Epidermal melanocyte (primary cell): ENCODE results near the gene SEC14L2.
"Not testable (repeated sequence)": the region's sequence is repeated elsewhere in the genome, so short reads cannot be mapped to it uniquely, and the experiment has no call there.

Source experiments
- DNase-seq: peaks from one replicate; pipeline ENCODE4 v3.0.0; 2011; ENCODE audit warnings: low spot score; ENCODE audit not compliant: insufficient read length

The SEC14L2 gene

DNA sequence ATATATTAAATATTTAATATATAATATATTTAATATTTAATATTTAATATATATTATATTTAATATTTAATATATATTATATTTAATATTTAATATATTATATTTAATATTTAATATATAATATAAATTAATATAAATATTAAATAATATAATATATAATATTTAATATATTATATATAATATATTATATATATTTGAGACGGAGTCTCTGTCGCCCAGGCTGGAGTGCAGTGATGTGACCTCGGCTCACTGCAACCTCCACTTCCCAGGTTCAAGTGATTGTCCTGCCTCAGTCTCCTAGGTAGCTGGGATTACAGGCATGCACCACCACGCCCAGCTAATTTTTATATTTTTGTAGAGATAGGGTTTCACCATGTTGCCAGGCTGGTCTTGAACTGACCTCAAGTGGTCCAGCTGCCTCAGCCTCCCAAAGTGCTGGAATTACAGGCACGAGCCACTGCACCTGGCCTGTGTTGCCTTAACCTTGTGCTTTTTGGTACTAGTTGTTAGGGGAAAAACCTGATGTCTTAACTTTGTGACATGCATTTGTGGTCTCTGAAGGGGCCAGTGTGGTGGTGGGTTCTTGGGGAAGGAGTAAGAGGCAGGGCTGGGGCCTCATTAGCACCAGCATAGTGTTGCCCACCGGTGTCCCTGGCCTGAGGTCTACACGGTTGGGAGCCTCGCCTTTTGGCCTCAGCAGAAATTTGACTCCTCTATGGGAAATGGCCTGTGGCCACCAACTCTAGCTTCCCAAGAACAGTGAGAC lies 58.4 kb downstream of the SEC14L2 start:
- DNase-seq = no peak

GRCh38 chr22:30457981-30458380 lies 61.2 kb downstream of the SEC14L2 start:
- no peak for DNase-seq

GRCh38 chr22:30459181-30460052 lies 62.6 kb downstream of the SEC14L2 start:
- DNase-seq = no peak

DNA sequence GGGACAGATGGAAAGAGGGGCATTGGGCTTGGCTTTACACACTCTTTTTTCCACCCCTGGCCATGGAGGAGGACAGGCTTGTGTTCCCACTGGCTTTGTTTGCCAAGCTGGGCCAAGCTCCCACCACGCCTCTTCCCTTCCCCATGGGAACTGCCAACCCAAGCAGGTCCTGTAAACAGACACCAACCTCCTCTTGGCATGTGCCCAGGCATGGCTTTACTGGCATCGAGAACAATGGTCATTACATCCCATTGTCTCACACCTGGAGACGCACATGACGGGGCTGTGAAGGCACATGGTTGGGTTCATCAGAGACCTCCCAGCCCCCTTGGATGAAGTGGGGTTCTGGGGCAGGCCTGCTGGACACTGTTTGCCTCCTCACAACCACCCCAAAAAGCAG lies 63.3 kb downstream of the SEC14L2 start:
- DNase-seq = no peak

GRCh38 chr22:30460555-30460954 lies 63.7 kb downstream of the SEC14L2 start:
- not testable (repeated sequence) for DNase-seq

DNA sequence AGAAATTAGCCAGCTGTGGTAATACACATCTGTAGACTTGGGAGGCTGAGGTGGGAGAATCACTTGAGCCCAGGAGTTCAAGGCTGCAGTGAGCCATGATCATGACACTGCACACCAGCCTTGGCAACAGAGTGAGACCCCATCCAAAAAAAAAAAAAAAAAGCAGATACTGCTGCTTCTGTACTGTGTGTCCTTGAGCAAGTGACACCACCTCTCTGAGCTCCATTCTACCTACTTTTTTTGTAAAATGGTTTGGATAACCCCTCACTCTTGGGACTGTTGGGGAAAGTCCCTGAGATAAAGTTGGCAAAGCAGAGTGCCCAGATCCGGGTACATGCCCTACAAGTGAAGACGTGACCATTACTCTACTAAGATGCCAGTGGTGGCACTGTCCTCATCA lies 72.3 kb downstream of the SEC14L2 start:
- no peak for DNase-seq

DNA sequence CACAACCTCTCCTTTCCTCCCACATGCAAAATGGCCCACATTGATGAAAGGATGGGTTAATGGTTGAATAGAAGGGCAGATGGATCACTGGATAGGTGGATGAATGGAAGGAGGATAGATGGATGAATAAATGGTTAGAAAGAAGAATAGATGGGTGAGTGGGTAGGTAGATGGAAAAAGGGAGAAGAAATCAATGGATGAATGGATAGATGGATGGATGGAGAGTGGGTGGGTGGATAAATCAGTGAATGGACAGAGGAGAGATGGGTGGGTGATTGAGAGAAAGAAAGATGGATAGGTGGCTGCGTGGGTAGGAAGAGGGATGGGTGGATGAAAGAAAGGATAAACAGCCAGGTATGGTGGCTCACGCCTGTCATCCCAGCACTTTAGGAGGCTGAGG lies 73.8 kb downstream of the SEC14L2 start:
- DNase-seq = no peak

DNA sequence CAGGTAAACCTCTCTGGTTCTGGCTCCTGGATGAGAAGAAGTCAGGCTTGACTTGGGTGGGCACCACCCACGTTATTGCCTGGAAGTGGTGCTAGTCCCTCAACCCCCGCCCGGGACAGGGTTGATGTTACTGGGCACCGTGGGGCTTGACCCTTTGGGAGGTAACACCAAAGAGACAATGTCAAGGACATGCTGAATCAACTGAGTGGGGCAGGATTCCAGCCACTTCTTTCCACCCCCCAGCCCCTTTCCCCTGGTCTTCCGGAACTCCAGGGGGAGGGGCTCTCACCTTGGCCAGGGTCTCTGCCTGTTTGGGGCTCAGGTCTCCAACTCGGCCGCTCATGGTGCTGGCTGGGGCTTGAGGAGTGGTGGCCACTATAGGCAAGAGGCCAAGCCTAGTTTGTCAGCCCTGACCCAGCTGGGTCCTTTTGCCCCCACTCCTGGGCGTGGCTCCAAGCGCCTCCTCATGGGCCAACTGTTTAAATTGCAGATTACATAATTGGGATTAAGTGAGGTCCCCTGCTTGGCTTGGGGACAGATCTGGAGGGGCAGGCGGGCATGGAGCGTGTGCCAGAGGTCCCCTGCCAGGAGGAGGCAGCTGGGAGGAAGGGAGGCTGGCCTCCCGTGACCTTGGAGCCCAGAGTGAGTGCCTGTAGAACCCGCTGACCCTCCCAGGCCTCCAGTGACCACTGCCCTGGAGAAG lies 74.9 kb downstream of the SEC14L2 start, which contains the start of gene SEC14L3:
SEC14L3 (minus strand) TSS at position 402 of the 703 bp plus-strand sequence; CDS start at position 343, 59 bp downstream.
- DNase-seq = no peak

DNA sequence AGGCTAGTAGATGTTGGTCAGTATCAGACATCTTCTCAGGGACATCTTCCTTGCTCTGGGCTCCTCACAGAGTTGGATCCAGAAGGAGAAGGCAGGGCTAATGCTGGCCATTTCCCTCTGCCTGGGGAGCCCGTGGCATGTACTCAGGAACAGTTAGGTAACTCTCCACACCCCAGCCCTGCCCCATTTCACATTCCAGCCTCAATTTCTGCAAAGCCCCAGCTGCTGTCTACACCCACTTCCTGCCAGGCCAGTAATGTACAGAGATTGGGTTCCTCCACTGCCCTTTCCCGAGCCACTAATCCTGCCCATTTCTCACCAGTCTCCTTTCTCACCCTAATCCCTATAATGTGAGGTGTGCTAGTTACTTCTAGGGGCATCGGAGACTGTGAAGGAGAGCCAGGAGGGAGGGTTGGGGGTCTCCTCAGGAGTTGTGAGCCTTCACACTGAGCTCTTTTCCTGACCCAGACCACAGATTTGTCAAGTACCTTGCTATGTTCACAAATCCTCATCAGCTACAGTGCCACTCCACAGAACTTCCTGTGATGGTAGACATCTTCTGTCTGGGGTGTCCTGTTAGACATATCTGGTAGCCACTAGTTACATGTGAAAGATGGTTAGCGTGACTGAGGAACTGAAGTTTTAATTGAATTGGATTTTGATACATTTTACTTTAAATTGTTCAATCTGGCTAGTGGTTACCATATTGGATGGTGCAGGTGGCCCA lies 76.3 kb downstream of the SEC14L2 start:
- DNase-seq = no peak

- no peak for DNase-seq
Measured at GRCh38 chr22:30474121-30474520, 77.3 kb downstream of the SEC14L2 start.
